ENCODE measurements around the gene TAF10.
A peak's percentile ranks its signal among the peaks of the same experiment; 100 is the strongest.

Gene TAF10

GRCh38 chr11:6609502-6610015, 2.5 kb downstream of the TAF10 start:
- FAIRE-seq = no peak
- no peak for DNase-seq (ENCODE audit: insufficient read length, low spot score)

GRCh38 chr11:6608726-6609501, 3.1 kb downstream of the TAF10 start:
- FAIRE-seq (no peak), DNase-seq (ENCODE audit: insufficient read length, low spot score) (no peak)

DNA sequence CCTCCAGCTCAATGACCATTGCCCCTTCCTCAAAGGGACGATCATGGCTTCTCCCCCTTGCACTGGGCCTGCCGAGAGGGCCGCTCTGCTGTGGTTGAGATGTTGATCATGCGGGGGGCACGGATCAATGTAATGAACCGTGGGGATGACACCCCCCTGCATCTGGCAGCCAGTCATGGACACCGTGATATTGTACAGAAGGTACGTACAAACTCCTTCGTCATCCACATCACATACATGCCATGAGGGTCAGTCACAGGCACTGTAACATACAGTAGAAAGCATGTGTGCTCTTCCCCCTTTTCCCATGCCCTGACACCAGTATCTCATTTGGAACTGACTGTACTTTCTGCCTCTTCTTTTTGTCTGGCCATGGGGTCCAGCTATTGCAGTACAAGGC, 4.0 kb downstream of the TAF10 start:
- no peak for FAIRE-seq
- DNase-seq (ENCODE audit: insufficient read length, low spot score) = no peak

DNA sequence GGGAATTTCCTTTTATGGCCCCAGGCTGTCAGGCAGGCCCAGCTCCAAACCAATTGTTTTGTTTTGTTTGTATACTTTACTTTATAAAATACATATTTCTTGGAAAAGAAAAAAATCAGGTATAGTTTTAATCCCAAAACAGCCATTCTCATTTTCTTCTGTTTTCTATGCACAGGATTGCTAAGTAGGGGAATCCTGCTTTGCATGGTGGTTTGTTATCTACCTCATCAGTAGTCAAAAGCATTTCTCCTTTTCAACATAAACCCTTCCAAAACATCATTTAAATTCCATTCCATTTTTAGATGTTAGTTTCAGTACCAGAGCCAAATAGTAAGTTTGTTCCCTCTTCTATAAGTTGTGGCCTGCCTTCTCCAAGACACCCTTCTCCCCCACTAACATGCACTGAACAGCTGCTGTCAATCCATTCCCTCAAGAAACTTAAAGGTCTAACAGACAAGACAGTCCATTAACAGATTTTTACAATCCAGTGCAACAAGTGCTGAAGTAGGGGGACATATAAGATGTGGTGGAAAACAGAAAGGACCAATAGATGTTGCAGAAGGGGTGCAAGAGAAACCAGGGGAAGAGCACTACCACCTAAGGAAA, 4.7 kb downstream of the TAF10 start:
- FAIRE-seq (no peak), DNase-seq (ENCODE audit: insufficient read length, low spot score) (no peak)

DNA sequence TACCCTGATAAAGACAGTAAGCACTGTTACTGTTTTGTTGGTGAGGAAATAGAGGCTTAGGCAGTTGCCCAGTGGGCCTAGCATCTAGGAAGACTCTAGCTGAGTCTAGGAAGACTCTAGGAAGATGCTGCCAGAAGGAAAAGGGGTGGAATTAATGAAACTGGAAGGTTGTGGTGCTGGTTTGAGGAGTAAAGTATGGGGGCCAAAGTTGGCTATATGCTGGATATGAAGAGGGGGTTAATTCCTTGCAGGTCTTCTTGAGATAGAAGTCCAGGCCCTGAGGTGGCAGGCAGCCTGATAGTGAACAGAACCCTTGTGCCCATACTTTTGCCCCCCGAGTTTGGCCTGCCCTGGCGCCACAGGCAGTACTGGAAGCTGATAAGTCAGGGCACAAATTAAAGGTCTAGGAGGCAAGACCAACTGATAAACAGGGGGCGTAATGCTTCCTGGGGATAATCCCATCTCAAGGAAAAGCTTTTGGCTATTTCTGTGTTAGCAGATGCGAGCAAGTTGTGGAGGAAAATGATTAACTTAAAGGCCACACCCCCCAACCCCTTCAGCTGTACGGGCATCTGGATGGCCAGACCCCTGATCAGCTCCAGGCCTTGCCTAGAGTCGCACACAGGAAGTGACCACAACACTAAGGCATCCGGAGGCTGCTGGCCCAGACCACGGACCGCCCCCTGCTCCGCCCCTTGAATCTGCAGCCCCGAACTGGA, 5.4 kb downstream of the TAF10 start:
- no peak for FAIRE-seq
- peak; percentile 97 for DNase-seq (ENCODE audit: insufficient read length, low spot score)

DNA sequence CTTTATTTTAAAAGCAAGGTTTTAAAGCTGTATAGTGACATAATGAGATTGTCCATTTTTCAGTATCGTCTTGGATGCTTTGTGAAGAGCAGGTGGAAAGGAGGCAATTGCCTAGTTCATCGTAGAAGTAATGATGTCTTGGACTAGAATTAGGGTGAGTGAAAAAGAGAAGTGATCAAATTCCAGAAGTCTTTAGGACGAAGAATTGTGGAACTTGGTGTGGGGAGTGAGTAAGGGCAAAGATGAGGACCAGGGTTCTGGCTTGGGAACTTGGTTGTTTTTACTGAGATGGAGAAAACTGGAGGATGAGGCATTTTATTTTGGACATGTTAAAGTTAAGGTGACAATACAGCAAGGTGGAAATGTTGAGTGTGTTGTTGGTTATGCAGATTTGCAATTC, 7.2 kb downstream of the TAF10 start:
- DNase-seq (ENCODE audit: insufficient read length, low spot score) (no peak), FAIRE-seq (no peak)

- peak; percentile 13 for FAIRE-seq
These were observed 7.9 kb downstream of the TAF10 start for GRCh38 chr11:6604081-6604626.

GRCh38 chr11:6603287-6604080, 8.5 kb downstream of the TAF10 start, which contains the start of the genes ILK and RRP8:
Gene ILK, plus strand, starts transcription at chr11:6603774. Its CDS starts 498 bp downstream, at chr11:6604272.
Gene RRP8, minus strand, starts transcription at chr11:6603616. Its CDS starts 114 bp downstream, at chr11:6603502.
- FAIRE-seq (peak; percentile 83), DNase-seq (ENCODE audit: insufficient read length, low spot score) (peak; percentile 80)

More at GRCh38 chr11:6604081-6604626, 7.9 kb downstream of the TAF10 start:
- DNase-seq (ENCODE audit: insufficient read length, low spot score) = peak; percentile 34

DNA sequence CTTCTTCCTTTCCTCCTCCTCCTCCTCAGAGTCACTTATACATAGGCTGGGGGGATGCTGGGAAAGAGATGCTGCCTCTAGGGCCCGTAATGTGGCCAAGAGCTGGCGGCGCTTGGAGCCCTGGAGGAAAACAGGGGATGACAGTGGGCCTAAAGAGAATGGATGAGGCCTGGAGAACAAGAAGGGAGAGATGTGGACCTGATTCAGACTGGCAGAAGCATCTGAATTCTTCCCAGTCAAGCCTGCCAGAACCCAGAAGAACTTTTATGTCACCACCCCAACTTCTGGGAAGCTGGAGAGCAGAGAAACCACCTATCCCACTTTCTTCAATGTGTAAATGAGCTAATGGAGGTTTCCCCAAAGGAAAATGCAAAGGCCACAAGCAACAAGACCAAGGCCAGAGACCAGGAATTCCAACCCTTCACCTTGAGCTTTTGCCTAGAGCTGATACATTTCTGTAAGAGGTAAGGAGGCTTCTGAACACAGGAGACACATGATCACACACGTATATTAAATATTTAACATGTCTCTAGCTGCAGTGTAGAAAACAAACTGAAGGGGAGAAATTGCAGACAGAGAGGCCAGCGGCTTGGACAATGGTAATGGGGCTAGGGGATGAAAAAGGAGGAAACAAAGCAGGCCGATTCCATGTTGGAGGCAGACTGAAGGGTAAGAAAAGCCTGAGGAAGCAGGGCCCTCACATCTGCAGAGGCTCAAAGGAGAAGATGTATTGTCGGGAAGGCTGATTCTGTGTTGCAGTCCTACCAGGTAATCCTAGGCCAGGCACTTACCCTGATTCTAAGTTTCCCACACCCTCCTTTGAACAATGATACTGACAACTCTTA, 9.7 kb downstream of the TAF10 start:
- DNase-seq (ENCODE audit: insufficient read length, low spot score) (no peak), FAIRE-seq (no peak)

DNA sequence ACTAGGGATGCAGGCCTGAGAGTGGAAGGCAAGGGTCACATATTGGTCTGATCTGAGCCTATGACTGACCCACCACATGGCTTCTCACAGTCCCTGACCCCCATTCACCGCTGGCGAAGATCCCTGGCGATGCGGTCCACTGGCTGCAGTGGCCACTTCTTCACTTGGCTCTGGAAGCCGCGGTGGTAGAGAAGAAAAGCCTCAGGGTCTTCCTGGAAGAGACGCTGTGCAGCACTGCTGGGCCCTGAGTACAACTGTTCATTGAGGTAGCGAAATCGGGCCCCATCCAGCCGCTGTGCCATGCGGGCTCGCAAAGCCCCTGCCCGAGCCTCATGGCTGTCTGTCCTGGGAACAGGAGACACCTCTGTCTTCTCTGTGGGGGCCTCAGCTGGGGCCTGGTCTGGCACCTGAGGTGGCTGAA, 11.0 kb downstream of the TAF10 start:
- no peak for DNase-seq (ENCODE audit: insufficient read length, low spot score)
- FAIRE-seq = no peak

- FAIRE-seq = no peak
These were observed 12.1 kb downstream of the TAF10 start for GRCh38 chr11:6599881-6600390.

DNA sequence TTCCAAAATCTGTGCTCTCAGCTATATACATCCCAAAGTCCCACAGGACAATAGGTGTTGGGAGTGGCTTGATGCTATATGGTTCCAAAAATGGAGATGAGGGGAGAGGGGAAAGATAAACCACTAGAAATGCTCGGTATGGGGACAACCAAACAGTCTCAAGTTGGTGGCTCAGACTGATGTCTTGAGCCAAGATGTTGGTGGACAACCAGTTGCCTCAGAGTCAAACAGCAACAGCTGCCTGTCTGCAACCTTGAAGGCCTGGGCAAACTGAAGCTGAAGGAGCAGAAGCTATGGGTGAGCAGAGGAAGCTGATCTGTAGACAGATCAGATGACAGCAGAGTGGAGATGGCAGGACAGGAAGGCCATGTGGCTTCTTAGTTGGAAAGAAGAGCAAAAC, 12.6 kb downstream of the TAF10 start:
- no peak for FAIRE-seq
- DNase-seq (ENCODE audit: insufficient read length, low spot score) = no peak

More at GRCh38 chr11:6599881-6600390, 12.1 kb downstream of the TAF10 start:
- no peak for DNase-seq (ENCODE audit: insufficient read length, low spot score)

DNA sequence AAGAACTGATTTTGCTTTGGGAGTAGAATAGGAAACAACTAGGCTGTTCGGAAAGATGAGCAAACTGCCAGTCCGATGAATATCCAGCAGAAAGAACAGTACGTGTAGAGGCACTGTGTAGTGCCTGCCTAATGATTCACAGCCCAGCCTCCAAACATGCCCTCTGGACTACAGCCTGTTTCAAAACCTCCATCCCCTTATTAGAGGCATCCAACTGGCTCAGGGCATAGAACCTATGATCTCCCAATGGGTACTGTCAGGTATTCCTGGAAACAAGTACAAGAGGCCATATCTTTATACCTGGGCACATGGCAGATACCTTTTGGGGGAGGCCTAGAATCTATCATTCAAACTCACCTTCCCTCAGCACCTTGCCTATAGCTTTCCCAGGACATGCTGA, 13.5 kb downstream of the TAF10 start:
- DNase-seq (ENCODE audit: insufficient read length, low spot score) (no peak), FAIRE-seq (no peak)

GRCh38 chr11:6596239-6596877, 15.7 kb downstream of the TAF10 start:
- FAIRE-seq = no peak
- no peak for DNase-seq (ENCODE audit: insufficient read length, low spot score)

GRCh38 chr11:6594142-6594768, 17.8 kb downstream of the TAF10 start:
- DNase-seq (ENCODE audit: insufficient read length, low spot score) = no peak
- no peak for FAIRE-seq

GRCh38 chr11:6588018-6588417, 24.0 kb downstream of the TAF10 start:
- DNase-seq (ENCODE audit: insufficient read length, low spot score) (no peak), FAIRE-seq (no peak)

DNA sequence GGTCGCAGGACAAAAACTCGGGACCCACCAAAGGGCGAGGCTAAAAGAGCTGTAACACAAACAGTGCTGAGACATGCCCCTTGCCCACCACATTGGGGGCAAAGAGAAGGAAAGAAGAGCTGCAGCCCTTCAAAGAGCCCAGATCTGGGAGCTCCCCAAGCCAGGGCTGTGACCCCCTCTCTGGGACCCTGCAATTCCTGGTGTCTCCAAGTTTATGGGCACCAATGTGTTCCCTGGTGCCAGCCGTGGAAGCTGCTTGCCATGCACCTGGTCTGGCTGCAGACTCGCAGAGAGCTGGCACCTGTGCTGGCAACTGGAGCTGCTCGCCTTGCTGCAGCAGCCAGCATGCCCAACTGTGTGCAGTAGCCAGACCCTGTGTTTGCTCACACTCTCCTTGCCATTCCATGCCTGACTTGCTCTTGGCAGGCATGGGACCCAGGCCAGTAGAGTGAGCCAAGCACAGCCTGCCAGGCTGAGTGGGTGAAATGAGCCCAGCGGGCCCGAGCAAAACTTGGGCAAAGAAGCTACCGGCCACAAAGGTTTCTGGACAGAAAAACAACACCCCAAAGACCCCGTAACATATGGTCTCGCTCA, 24.6 kb downstream of the TAF10 start:
- FAIRE-seq (no peak), DNase-seq (ENCODE audit: insufficient read length, low spot score) (no peak)
